C4-2B (cell line): ENCODE results near the gene HECA.

Source experiments
- CTCF ChIP-seq: fragments of 450-650 bp; conservative IDR thresholded peaks from 2 replicates; pipeline ENCODE4 v1.5.1; 2017; ENCODE audit warnings: mild to moderate bottlenecking
- ZFX ChIP-seq: fragments of 450-650 bp; IDR thresholded peaks from 2 replicates; pipeline ENCODE4 v1.6.1; 2017

- no peak for TF ChIP-seq CTCF
- TF ChIP-seq ZFX, result no peak
Measured at GRCh38 chr6:139181236-139181635, 46.4 kb downstream of the HECA start.
